Ascending aorta (tissue), 2 donors: Measurements from ENCODE around the gene MEGF11. TPM values are rescaled to one million over a fixed set of nuclear protein-coding genes. Genes with fewer than 3 reads are reported as not detected.

Experiments used
- DNase-seq, 2 donors: peaks; one replicate each; pipeline ENCODE4 v3.0.0-alpha.2; 2019; ENCODE audit warnings: low spot score in 2 of 2
- H3K27ac ChIP-seq, 2 donors: fragments of 200-600 bp; sonication (generic); one replicate each; pipeline ENCODE4 v1.5.1; 2016 to 2017; ENCODE audit warnings: mild to moderate bottlenecking in 1 of 2
- H3K27me3 ChIP-seq: fragments of 200-600 bp; sonication (generic); one replicate; pipeline ENCODE4 v1.5.1; 2017
- H3K36me3 ChIP-seq, 2 donors: fragments of 200-600 bp; sonication (generic); one replicate each; pipeline ENCODE4 v1.5.1; 2016
- H3K4me1 ChIP-seq, 2 donors: fragments of 200-600 bp; sonication (generic); one replicate each; pipeline ENCODE4 v1.5.1; 2016 to 2017; ENCODE audit warnings: mild to moderate bottlenecking in 1 of 2
- H3K4me3 ChIP-seq, 2 donors: fragments of 200-600 bp; sonication (generic); one replicate each; pipeline ENCODE4 v1.5.1; 2016 to 2017; ENCODE audit warnings: mild to moderate bottlenecking in 1 of 2
- H3K9me3 ChIP-seq, 2 donors: fragments of 200-600 bp; sonication (generic); one replicate each; pipeline ENCODE4 v1.5.1; 2016
- intact Hi-C: fragments of 100-400 bp; cut with DNase I; formaldehyde crosslinking; loops from one replicate; pipeline ENCODE4 v1.15.1; 2023
- total RNA-seq: library from RNA; depleted of rRNA; stranded (reverse); fragments of >200 nt; gene quantifications from one replicate; pipeline ENCODE4 v1.1.0, GENCODE V29; 2016
- TF ChIP-seq, protein P1 (sequence below), 3 experiments: fragments of 200-600 bp in 2 of 3; fragments of 450-650 bp in 1 of 3; sonication (generic) in 2 of 3; IDR thresholded peaks; one replicate each; pipeline ENCODE4 v1.5.1; 2016 to 2019; ENCODE audit warnings: antibody characterized with exemption in 3 of 3, mild to moderate bottlenecking in 1 of 3, moderate library complexity in 1 of 3

Gene MEGF11
- total RNA-seq, 1 donor from 2014 or later = not detected

DNA sequence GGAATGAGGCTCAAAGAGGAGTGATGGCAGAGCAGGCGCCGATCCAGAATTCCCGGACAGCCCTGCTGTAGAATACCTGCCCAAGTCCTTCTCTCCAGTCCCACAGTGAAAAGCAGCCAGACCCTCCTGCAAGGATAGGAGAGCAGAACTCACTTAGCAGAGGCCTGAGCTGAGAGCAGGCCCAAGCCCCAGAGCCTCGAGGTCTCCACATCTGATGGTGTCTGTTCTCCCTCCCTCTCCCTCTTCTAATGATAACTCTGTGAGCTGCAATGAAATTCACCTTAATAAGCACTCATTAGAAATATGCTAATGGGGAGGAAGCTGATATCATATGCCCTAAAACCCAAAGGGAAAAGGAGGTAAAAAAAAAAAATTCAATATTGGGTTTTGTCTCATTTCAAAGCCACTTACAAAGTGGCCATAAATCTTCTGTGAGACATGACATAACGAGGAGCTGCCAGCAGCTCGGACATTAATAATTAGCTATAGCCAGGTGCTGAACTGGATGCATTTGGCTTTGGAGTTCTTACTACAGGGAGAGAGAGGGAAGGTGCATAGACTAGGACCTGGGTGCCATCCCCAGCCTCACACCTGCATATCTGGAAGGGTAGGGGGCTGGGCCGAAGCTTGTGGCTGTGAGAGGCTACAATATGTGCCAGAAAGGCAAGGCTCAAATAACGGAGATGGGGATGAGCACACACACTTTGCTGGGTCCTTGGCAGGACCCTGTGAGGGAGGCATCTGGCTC, 108.4 kb downstream of the MEGF11 start:
- no peaks in the 10 kb centered on the region for H3K36me3 ChIP-seq
- intact Hi-C loops = no loop called here
- no peaks in the 10 kb centered on the region for H3K9me3 ChIP-seq
- H3K4me1 ChIP-seq = no peaks in the 10 kb centered on the region
- no peak overlapping the region for H3K27ac ChIP-seq
- no peak for DNase-seq
- no peaks in the 10 kb centered on the region for H3K27me3 ChIP-seq
- H3K4me3 ChIP-seq = no peak overlapping the region
- TF ChIP-seq, protein P1, sequence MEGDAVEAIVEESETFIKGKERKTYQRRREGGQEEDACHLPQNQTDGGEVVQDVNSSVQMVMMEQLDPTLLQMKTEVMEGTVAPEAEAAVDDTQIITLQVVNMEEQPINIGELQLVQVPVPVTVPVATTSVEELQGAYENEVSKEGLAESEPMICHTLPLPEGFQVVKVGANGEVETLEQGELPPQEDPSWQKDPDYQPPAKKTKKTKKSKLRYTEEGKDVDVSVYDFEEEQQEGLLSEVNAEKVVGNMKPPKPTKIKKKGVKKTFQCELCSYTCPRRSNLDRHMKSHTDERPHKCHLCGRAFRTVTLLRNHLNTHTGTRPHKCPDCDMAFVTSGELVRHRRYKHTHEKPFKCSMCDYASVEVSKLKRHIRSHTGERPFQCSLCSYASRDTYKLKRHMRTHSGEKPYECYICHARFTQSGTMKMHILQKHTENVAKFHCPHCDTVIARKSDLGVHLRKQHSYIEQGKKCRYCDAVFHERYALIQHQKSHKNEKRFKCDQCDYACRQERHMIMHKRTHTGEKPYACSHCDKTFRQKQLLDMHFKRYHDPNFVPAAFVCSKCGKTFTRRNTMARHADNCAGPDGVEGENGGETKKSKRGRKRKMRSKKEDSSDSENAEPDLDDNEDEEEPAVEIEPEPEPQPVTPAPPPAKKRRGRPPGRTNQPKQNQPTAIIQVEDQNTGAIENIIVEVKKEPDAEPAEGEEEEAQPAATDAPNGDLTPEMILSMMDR (IDR thresholded peaks at IDR 0.05) = no peak

DNA sequence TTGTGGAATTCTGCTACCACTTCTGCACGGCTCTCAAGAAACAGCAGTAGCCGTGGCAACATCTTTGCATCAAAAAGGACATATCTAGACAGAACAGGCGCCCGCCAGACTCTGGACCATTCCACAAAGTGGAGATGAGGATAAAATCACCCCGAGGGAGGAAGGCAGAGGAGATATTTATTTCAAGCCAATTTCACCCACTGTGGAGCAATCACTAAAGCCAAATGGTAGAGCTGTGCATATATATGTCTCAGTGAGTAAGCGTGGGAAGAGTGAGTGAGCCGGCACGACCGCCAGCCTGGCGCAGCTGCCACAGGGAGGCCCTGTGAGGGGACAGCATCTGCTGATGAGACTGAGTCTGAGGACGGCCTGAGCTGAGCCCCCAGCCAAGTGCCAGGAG, 111.3 kb downstream of the MEGF11 start:
- intact Hi-C loops = no loop called here
- H3K36me3 ChIP-seq = no peaks in the 10 kb centered on the region
- TF ChIP-seq, protein P1 (IDR thresholded peaks at IDR 0.05) = no peak
- DNase-seq = no peak
- H3K9me3 ChIP-seq = no peaks in the 10 kb centered on the region
- no peaks in the 10 kb centered on the region for H3K4me1 ChIP-seq
- no peaks in the 10 kb centered on the region for H3K27me3 ChIP-seq
- H3K27ac ChIP-seq = no peak overlapping the region
- H3K4me3 ChIP-seq = no peak overlapping the region

DNA sequence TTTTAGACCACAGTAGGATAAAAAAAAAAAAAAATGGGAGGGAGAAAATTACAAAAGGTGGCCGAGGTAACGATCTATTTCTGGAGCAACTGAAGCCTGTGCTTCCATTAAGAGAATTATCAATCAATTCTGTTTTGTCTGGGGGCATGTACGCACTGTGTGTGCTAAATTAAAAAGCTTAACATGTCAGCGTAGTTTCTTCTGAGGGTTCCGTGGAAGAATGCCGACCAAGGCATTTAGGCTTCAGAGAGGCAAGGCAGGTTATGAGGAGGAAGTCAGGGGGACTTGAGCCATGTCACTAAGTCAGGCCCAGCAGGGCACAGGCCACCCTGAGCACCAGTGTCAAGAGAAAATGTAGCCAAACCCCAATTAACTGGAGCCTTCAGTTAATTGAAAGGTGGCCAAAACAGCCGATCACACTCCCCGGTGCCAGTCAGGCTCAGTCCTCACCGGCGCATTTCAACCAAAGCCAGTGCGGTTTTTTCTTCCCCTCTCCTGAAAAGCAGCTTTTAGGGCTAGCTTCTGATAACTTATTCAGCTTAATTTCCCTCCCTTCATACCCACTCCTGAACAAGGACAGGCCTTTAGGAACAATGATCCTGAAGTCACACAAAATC, 113.9 kb downstream of the MEGF11 start:
- H3K4me3 ChIP-seq = no peak overlapping the region
- DNase-seq = no peak
- intact Hi-C loops = no loop called here
- no peaks in the 10 kb centered on the region for H3K36me3 ChIP-seq
- no peak overlapping the region for H3K27ac ChIP-seq
- H3K4me1 ChIP-seq = no peaks in the 10 kb centered on the region
- H3K27me3 ChIP-seq = no peaks in the 10 kb centered on the region
- TF ChIP-seq, protein P1 (IDR thresholded peaks at IDR 0.05) = no peak
- no peaks in the 10 kb centered on the region for H3K9me3 ChIP-seq

DNA sequence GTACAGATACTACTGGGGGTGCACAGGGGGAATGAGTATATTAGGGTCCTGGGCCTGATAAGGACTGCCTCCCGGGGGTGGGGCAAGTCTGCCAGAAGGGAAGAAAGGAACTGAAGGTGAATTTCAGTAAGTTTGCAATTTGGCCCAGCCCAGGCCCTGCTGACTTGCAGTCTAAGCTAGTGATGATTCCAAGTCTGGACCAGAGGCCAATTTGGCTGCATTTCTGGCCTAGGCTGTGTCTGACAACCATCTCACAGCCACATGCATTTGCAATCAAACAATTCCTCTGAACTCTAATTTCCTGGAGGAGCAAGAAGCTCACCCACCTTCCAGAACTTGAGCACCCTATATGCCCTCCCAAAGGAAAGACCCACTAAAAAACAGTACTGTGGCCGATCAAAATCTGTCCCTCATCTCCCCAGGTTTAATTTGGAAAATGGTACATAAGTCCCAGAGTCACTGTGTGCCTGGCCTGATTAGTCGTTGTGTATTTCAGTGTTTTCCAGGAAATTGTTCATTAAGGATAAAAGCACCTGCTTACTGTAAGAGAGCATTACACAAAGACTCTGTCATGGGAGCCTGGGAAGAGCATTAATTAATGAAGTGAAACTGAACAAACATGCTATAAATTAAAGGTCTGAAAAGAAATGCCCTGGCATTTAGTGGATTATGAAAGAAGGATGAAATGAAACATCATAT, 114.5 kb downstream of the MEGF11 start:
- H3K9me3 ChIP-seq = no peaks in the 10 kb centered on the region
- intact Hi-C loops = no loop called here
- no peak overlapping the region for H3K27ac ChIP-seq
- TF ChIP-seq, protein P1 (IDR thresholded peaks at IDR 0.05) = no peak
- H3K36me3 ChIP-seq = no peaks in the 10 kb centered on the region
- no peaks in the 10 kb centered on the region for H3K4me1 ChIP-seq
- no peaks in the 10 kb centered on the region for H3K27me3 ChIP-seq
- no peak for DNase-seq
- no peak overlapping the region for H3K4me3 ChIP-seq

GRCh38 chr15:66138096-66138783, 115.3 kb downstream of the MEGF11 start:
- Histone ChIP-seq H3K4me1 (no peaks in the 10 kb centered on the region), H3K27me3 (no peaks in the 10 kb centered on the region), H3K4me3 (no peak overlapping the region), H3K27ac (no peak overlapping the region), H3K36me3 (no peaks in the 10 kb centered on the region), H3K9me3 (no peaks in the 10 kb centered on the region)
- intact Hi-C loops = no loop called here
- DNase-seq = no peak
- TF ChIP-seq, protein P1 (IDR thresholded peaks at IDR 0.05) = no peak
